ENCODE results near the gene OXSR1.
A peak's percentile ranks its signal among the peaks of the same experiment; 100 is the strongest.
"Not testable (repeated sequence)": the region's sequence is repeated elsewhere in the genome, so short reads cannot be mapped to it uniquely, and the experiment has no call there.

OXSR1 gene

DNA sequence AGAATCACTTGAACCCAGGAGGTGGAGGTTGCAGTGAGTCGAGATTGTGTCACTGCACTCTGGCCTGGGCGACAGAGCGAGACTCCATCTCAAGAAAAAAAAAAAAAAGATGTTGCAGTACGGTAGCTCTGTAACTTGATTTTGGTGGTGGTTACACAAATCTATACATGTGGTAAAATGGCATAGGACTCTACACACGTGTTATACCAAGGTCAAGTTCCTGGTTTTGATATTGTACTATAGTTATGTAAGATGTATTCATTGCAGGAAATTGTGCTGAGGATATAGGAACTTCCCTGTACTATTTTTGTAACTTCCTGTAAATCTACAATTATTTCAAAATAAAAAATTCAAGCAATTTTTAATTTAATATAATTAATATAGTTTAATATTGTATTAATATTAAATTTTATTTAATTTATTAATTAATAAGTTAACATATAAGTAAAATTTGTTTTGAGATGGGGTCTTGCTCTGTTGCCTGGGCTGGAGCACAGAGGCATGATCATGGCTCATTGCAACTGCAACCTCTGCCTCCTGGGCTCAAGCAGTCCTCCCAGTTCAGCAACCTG, 16.9 kb upstream of the OXSR1 start:
- Mint-ChIP-seq H3K9me3 (peaks cover 19% of the 10 kb centered on the region), H3K4me1 (peaks cover 53% of the 10 kb centered on the region), H3K27me3 (no peaks in the 10 kb centered on the region), H3K36me3 (ENCODE audit: low read depth) (no peaks in the 10 kb centered on the region), H3K27ac (no peak overlapping the region), H3K4me3 (no peak overlapping the region)
- no peak for DNase-seq
- no peak for ATAC-seq

- ATAC-seq (no peak), DNase-seq (no peak)
- Mint-ChIP-seq H3K27me3 (no peaks in the 10 kb centered on the region), H3K9me3 (peaks cover 19% of the 10 kb centered on the region), H3K4me3 (no peak overlapping the region), H3K27ac (no peak overlapping the region), H3K4me1 (peaks cover 61% of the 10 kb centered on the region), H3K36me3 (ENCODE audit: low read depth) (no peaks in the 10 kb centered on the region)
Measured at GRCh38 chr3:38149708-38150107, 15.6 kb upstream of the OXSR1 start.

GRCh38 chr3:38150780-38151528, 14.4 kb upstream of the OXSR1 start:
- H3K27me3 Mint-ChIP-seq, result no peaks in the 10 kb centered on the region
- no peak for ATAC-seq
- peaks cover 69% of the 10 kb centered on the region for H3K4me1 Mint-ChIP-seq
- no peaks in the 10 kb centered on the region for H3K36me3 Mint-ChIP-seq (ENCODE audit: low read depth)
- no peak overlapping the region for H3K4me3 Mint-ChIP-seq
- peaks cover 19% of the 10 kb centered on the region for H3K9me3 Mint-ChIP-seq
- no peak for DNase-seq
- peak overlapping the region; percentile 4 for H3K27ac Mint-ChIP-seq

DNA sequence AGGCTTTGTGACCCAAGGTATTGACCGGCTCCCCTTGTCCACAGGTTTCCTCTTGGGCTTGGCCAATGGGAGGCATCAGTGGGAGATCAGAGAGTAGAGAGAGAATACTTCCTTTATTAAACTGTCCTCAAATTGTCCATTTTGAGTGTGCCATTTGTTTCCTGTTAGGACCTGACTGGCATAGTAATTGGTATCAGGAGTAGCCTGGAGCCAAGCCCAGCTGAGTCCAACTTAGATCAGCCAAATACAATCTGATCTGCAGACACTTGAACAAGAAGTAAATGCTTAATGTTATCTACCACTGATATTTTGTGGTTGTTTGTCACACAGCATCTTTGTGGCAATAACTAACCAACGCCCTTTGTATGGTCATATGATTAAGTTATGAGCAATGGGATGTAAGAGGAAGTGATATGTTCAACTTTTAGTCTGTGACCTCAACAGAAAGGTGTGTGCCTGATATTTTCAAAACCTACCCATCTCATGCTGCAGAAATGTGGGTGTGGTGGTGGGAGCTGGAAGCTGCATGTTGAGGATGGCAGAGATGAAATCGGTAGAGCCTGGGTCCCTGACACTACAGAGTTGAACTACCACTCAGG, 13.6 kb upstream of the OXSR1 start:
- H3K4me3 Mint-ChIP-seq, result no peak overlapping the region
- H3K27me3 Mint-ChIP-seq, result no peaks in the 10 kb centered on the region
- H3K9me3 Mint-ChIP-seq, result peaks cover 12% of the 10 kb centered on the region
- DNase-seq (no peak), ATAC-seq (peak; percentile 63)
- H3K36me3 Mint-ChIP-seq (ENCODE audit: low read depth), result no peaks in the 10 kb centered on the region
- peak overlapping the region; percentile 4 for H3K27ac Mint-ChIP-seq
- peaks cover 69% of the 10 kb centered on the region for H3K4me1 Mint-ChIP-seq

- H3K27me3 Mint-ChIP-seq, result no peaks in the 10 kb centered on the region
- ATAC-seq, result no peak
- peaks cover 4% of the 10 kb centered on the region for H3K9me3 Mint-ChIP-seq
- H3K4me3 Mint-ChIP-seq, result no peak overlapping the region
- no peak for DNase-seq
- peaks cover 67% of the 10 kb centered on the region for H3K4me1 Mint-ChIP-seq
- H3K36me3 Mint-ChIP-seq (ENCODE audit: low read depth), result no peaks in the 10 kb centered on the region
- H3K27ac Mint-ChIP-seq, result no peak overlapping the region
Measured at GRCh38 chr3:38152609-38153008, 12.7 kb upstream of the OXSR1 start.

DNA sequence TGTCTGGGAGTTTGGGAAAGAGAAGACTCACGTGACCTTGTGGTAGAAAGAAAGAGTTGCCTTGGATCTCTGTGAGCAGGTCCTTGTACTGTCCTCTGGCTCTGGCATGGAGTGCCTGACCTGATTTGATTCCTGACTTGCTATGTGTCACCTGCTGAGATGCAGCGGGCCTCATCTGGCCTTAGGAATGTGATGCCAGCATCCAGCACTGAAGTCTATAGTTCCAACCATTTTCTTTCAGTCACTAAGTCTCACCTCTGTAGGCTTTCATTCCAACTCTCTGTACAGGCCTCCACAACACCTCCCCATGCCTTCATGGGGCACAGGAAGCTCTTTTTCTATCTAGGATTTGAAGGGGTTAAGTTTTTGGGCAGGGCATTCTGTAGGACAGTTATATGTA, 12.1 kb upstream of the OXSR1 start:
- Mint-ChIP-seq H3K27me3 (no peaks in the 10 kb centered on the region), H3K4me3 (no peak overlapping the region), H3K36me3 (ENCODE audit: low read depth) (no peaks in the 10 kb centered on the region), H3K9me3 (no peaks in the 10 kb centered on the region), H3K4me1 (peaks cover 61% of the 10 kb centered on the region), H3K27ac (no peak overlapping the region)
- no peak for DNase-seq
- ATAC-seq, result no peak

GRCh38 chr3:38154033-38154494, 11.3 kb upstream of the OXSR1 start:
- Mint-ChIP-seq H3K27me3 (no peaks in the 10 kb centered on the region), H3K4me1 (peaks cover 60% of the 10 kb centered on the region), H3K27ac (no peak overlapping the region), H3K9me3 (no peaks in the 10 kb centered on the region), H3K4me3 (no peak overlapping the region), H3K36me3 (ENCODE audit: low read depth) (no peaks in the 10 kb centered on the region)
- ATAC-seq, result no peak
- no peak for DNase-seq

GRCh38 chr3:38154625-38155255, 10.6 kb upstream of the OXSR1 start:
- Mint-ChIP-seq H3K27ac (peak overlapping the region; percentile 71), H3K9me3 (no peaks in the 10 kb centered on the region), H3K27me3 (no peaks in the 10 kb centered on the region), H3K4me1 (peaks cover 53% of the 10 kb centered on the region), H3K36me3 (ENCODE audit: low read depth) (no peaks in the 10 kb centered on the region), H3K4me3 (peak overlapping the region; percentile 8)
- ATAC-seq (peak; percentile 48), DNase-seq (no peak)

DNA sequence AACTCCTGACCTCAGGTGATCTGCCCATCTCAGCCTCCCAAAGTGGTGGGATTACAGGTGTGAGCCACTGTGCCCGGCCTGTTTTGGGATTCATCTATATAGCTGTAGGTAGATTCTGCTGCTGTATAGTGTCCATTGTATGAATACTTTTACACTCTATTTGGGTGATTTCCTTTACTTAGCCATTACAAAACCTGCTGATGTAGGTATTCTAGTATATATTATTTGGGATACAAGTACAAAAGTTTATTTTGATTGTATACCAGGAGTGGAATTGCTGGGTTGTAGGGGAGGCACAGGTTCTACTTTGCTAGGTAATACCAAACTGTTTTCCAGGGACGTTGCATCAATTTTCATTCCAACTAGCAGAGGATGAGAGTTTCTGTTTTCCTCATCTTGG, 9.5 kb upstream of the OXSR1 start:
- H3K4me3 Mint-ChIP-seq, result no peak overlapping the region

GRCh38 chr3:38157117-38157516, 8.2 kb upstream of the OXSR1 start:
- no peaks in the 10 kb centered on the region for H3K9me3 Mint-ChIP-seq
- H3K27ac Mint-ChIP-seq, result no peak overlapping the region
- no peaks in the 10 kb centered on the region for H3K27me3 Mint-ChIP-seq
- no peak for ATAC-seq
- DNase-seq, result no peak
- no peak overlapping the region for H3K4me3 Mint-ChIP-seq
- peaks cover 33% of the 10 kb centered on the region for H3K4me1 Mint-ChIP-seq
- H3K36me3 Mint-ChIP-seq (ENCODE audit: low read depth), result no peaks in the 10 kb centered on the region

More for the DNA sequence above, 9.5 kb upstream of the OXSR1 start:
- Mint-ChIP-seq H3K4me1 (peaks cover 46% of the 10 kb centered on the region), H3K27ac (no peak overlapping the region), H3K9me3 (no peaks in the 10 kb centered on the region), H3K36me3 (ENCODE audit: low read depth) (no peaks in the 10 kb centered on the region), H3K27me3 (no peaks in the 10 kb centered on the region)
- DNase-seq (no peak), ATAC-seq (no peak)

- no peak for DNase-seq
- ATAC-seq, result no peak
- Mint-ChIP-seq H3K27ac (no peak overlapping the region), H3K9me3 (no peaks in the 10 kb centered on the region), H3K4me3 (no peak overlapping the region), H3K27me3 (no peaks in the 10 kb centered on the region), H3K4me1 (peaks cover 29% of the 10 kb centered on the region), H3K36me3 (ENCODE audit: low read depth) (no peaks in the 10 kb centered on the region)
Measured at GRCh38 chr3:38157595-38157994, 7.7 kb upstream of the OXSR1 start.

- Mint-ChIP-seq H3K27ac (no peak overlapping the region), H3K27me3 (no peaks in the 10 kb centered on the region)
Measured at GRCh38 chr3:38158472-38158871, 6.9 kb upstream of the OXSR1 start.

DNA sequence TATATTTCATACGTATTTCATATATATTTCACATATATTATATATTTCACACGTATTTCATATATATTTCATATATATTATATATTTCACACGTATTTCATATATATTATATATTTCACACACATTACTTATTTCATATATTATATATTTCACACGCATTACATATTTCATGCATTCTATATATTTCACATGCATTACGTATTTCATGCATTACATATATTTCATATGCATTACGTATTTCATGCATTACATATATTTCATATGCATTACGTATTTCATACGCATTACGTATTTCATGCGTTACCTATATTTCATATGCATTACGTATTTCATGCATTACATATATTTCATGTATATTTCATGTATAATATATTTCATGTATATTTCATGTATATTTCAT, 4.6 kb upstream of the OXSR1 start:
- not testable (repeated sequence) for DNase-seq; ATAC-seq; H3K36me3 Mint-ChIP-seq (ENCODE audit: low read depth); H3K4me3 Mint-ChIP-seq; H3K9me3 Mint-ChIP-seq; H3K27me3 Mint-ChIP-seq; H3K27ac Mint-ChIP-seq
- peaks cover 17% of the 10 kb centered on the region for H3K4me1 Mint-ChIP-seq

More at GRCh38 chr3:38158472-38158871, 6.9 kb upstream of the OXSR1 start:
- ATAC-seq (no peak), DNase-seq (no peak)
- Mint-ChIP-seq H3K4me1 (peaks cover 22% of the 10 kb centered on the region), H3K4me3 (no peak overlapping the region), H3K9me3 (no peaks in the 10 kb centered on the region), H3K36me3 (ENCODE audit: low read depth) (no peaks in the 10 kb centered on the region)

DNA sequence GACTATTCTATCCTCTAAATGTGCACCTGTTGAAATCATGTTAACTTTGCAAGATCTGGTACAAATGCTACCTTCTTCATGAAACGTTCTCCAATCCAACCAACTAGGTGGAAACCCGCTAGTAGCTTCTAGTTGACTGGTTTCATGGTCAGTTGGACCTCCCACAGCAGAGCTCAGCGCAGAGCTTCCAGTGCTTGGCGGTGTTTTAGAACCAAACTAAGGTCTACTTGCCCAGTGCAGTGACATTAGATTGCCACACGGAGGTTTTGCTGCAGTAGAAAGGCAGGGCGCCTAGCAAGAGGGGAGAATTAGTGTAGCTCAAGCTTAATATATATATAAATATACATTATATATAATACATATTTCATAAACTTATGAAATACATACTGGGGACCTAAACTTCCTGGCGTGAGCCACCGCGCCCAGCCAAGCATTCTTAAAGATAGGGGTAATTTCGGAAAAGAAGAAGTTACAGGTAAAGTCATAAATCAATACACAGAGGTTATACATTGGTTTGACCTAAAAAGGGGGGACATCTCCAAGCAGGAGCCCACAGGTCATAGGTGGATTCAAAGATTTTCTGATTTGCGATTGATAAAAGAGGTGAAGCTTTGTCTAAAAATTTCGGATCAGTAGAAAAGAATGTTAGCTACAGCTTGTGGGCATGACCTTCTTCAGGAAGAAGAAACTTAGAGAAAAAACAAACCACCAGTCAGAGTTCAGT, 2.1 kb upstream of the OXSR1 start:
- Mint-ChIP-seq H3K4me1 (peaks cover 37% of the 10 kb centered on the region), H3K4me3 (no peak overlapping the region), H3K27ac (peak overlapping the region; percentile 39), H3K36me3 (ENCODE audit: low read depth) (peaks cover 9% of the 10 kb centered on the region), H3K9me3 (no peaks in the 10 kb centered on the region), H3K27me3 (no peaks in the 10 kb centered on the region)
- DNase-seq (no peak), ATAC-seq (no peak)

All from activated naive CD8-positive, alpha-beta T cell treated with anti-CD3 and anti-CD28 coated beads, Interleukin-2, amount 50 U/mL, for 24 hours (primary cell).